Activated CD4-positive, alpha-beta T cell treated with anti-CD3 and anti-CD28 coated beads for 24 hours (primary cell): Measurements from ENCODE around the gene LCMT1.
"Not testable (repeated sequence)": the region's sequence is repeated elsewhere in the genome, so short reads cannot be mapped to it uniquely, and the experiment has no call there.

ENCODE experiments used
- DNase-seq, 2 donors: peaks; one replicate each; pipeline ENCODE4 v3.0.0-alpha.2; 2020; ENCODE audit warnings: low read depth in 2 of 2

LCMT1 gene

DNA sequence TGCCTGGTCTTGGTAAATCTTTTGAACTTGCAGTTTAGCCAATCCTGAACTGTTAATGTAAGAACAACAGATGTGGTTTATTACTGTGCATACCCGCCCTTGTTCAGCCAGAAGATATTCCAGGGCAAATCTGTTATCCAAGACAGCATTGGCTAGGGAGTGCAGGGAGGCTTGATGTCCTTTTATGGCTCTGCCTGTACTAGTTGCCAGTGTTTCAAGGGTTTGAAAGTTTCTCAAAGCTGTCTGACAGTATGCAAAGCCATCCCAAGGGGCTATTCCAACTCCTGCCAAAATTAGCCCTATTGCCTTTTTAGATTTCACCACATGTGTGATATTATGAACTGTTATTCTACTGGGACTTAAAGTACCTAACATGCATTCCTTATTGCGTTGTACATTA, 30.1 kb downstream of the LCMT1 start:
- DNase-seq: no peak

DNA sequence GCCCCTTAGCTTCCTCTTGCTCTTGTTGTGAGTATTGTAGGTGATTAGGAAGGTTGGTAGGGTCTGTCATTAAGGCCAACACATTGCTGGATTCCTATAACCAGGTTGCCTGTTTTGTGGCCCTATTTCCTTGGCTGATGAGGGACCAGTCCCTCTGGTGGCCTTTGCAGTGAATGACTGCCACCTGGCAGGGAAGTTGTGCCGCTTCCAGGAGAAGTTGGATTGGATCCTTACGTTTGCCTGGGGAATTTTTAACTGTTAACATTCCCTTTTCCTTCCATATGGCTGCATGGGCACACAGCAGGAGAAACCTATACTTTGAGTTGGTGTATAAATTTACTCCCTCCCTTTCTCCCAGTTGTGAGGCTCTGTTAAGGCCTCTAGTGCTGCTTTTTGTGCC, 32.4 kb downstream of the LCMT1 start:
- no peak for DNase-seq

DNA sequence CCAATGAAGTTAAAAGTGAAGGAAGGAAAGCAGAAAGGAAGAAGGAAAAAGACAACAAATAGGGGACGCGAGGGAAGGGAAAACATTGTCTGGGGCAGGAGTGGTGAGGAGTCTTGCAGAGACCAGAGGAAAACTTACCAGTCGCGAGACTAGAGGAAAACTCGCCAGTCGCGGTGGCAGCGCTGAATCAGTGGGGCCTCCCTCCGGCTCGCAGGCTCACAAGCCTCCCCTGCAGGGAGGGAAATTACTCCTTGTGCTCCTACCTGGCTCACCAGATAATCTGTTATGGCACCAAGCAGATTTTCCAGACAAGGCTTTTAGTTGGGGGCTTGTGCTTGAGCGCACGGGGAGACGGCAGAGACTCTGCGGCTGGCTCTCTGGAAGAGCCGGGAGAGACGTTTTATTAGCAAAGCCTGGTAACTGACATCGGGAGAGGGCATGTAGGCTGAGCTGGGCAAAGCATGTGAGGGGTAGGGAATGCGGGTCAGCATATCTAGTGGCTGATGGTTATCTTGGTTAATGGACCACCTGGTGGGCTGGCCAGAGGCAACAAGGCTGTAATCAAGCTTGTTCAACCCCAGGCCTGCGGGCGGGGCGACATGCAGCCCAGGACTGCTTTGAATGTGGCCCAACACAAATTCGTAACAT, 37.1 kb downstream of the LCMT1 start:
- DNase-seq: no peak

DNA sequence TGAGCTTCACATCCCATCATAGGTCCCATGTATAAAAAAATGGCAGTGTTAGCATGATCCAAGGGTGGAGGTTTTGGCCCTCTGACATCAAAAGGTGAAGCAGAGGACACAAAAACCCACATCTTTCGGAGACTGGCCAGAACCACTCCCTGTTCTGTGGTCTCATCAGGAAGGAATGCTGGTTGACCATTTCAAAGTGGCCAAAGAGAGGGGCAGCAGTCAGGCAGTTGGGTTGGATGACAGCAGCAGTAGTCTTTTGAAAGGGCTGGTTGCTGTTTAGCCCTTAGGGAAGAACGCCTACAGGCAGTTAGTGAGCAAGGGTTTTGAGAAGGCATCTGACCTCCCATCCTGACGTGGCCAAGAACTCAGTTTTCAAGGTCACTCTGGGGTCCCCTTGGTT, 40.5 kb downstream of the LCMT1 start:
- no peak for DNase-seq

DNA sequence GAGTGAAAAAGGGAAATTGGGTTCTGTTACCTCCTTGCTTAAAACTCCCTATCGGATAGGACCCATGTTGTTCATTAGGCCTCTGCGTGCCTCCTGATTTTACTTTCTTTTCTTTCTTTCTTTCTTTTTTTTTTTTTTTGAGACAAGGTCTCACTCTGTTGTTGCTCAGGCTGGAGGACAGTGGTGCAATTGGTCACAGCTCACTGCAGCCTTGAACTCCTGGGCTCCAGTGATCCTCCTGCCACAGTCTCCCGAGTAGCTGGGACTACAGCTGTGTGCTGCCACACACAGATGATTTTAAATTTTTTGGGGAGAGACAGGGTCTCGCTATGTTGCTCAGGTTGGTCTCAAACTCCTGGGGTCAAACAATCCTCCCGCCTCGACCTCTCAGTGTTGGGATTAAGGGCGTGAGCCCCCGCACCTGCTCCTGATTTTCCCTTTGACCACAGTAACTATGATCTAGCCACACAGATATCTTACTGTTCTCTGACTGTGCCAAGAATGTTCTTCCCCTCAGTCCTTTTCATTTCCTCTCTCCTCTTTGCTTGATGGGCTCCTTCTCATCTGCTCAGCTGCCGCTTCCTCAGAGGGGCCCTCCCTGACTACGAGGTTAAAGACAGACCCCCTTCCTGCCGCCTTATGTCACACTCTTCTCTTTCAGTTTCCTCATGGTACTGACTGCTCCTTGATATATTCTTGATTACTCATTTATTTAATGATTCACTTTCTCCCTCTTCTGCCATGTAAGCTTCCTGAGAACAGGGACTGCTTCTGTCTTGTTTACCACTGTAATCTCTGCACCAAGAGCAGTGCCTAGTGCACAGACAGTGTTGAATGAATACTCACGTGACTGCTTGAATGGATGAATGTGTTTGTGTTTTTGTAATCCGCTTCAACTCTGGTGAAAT, 44.3 kb downstream of the LCMT1 start:
- DNase-seq: peak; percentile 10 to 13

DNA sequence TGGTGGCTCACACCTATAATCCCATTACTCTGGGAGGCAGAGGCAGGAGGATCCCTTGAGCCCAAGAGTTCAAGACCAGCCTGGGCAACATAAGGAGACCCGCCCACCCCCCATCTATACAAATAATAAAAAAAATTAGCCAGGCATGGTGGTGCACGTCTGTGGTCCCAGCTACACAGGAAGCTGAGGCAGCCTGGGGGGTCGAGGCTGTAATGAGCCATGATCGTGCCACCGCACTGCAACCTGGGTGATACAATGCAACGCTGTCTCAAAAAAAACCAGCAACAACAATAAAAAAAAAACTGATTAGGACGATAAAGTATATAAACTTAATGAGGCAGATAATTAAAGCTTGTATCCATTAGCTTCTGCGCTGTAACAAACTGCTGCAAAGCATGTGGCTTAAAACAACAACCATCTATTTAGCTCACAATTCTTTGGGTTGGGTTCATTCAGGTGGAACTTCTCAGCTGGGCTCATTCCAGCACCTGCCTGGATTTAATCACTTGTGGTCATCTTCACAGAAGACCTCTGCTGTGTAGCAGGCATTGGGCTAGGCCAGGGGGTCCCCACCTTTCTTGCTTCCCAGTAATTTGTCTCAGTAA, 45.8 kb downstream of the LCMT1 start:
- no peak for DNase-seq

DNA sequence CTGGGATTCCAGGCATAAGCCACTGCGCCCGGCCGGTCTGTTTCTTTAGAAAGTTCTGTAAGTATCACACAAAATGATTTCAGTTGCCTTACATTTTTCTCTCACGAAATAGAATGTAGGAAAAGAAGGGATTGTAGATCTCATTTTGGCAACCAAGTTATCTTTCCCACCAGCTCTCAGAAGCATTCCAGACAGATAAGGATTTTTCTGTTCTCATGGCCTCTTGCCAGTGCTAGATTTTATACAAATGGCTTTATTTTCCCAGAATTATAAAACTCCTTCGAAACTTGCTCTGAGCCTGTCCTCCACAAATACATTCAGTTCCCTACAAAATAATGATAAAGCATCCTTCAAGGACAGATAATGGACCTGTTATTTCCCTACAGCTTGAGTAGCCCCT, 46.9 kb downstream of the LCMT1 start:
- DNase-seq: no peak

DNA sequence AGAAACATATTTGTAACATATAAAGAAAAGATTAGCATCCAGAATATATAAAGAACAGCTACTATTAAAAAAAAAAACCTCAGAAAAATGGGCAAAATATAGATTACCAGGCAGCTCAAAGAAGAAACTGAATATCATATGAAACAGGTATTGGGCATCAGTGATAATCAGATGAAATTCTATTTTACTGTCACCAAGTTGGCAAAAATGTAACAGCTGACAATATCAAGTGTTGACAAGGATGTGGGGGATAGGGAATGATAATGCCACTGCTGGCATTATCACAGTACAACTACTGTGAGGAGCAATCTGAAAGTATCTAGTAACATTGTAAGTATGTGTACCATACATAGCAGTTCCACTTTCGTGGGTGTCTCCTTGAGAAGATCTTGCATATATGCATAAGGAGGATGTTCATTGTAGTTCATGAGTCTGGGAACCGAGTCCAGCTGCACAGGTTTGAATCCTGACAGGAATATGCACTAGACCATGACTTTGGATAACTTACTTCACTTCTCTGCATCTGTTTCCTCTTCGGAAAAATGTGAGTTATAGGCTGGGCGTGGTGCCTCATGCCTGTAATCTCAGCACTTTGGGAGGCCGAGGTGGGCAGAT, 50.3 kb downstream of the LCMT1 start:
- DNase-seq: no peak

DNA sequence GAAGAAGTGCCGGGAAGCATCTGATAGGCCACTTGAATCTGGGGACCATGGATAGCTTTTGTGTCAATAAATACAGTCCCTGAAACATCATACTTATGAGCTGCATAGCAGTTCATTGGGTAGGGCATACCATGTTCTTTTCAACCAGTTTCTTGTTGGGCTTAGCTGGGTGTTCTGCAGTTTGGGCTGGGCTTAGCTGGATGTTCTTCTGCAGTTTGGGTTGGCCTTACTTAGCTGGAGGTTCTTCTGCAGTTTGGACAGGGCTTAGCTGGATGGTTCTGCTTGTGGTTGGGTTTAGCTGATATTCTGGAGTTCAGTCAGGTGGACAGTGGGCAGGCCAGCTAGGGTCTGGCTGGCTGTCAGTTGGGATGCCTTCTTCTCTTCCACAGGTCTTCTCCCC, 52.1 kb downstream of the LCMT1 start:
- DNase-seq: no peak

DNA sequence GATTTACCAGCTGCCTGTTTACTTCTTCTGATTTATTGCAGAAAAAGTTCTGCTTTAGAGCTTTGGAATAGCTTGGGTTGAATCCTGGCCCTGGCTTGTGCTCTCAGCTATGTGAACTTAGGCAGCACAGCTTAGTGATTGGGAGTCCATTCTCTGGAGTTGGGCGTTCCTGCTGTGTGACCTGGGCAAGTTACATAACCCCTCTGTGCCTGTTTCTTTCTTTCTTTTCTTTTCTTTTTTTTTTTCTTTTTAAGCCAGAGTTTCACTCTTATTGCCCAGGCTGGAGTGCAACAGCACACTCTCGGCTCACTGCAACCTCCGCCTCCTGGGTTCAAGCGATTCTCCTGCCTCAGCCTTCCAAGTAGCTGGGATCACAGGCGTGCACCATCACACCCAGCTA, 53.7 kb downstream of the LCMT1 start:
- DNase-seq: no peak

DNA sequence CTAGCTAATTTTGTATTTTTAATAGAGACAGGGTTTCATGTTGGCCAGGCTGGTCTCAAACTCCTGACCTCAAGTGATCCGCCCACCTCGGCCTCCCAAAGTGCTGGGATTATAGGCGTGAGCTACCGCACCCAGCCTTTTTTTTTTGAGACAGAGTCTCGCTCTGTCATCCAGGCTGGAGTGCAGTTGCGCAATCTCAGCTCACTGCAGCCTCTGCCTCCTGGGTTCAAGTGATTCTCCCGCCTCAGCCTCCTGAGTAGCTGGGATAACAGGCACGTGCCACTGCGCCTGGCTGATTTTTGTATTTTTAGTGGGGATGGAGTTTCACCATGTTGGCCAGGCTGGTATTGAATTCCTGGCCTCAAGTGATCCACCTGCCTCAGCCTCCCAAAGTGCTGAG, 56.4 kb downstream of the LCMT1 start:
- not testable (repeated sequence) for DNase-seq

DNA sequence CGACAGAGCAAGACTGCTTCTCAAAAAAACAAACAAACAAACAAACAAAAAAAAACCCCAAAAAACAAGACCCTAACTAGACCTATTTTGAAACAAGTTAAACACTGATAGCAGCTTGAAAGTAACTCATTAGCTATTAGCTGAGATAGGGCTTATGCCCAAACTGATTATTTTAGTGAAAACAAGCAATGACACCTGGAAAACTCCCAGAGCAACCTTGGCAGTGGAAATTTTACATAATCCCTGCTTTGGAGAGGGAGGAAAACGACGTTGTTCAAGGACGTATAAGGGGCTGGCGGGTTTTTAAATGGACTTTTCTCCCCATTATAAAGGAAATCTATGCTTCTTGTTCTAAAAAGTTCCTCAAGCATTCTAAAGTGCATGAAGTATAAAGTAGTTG, 59.8 kb downstream of the LCMT1 start:
- no peak for DNase-seq

DNA sequence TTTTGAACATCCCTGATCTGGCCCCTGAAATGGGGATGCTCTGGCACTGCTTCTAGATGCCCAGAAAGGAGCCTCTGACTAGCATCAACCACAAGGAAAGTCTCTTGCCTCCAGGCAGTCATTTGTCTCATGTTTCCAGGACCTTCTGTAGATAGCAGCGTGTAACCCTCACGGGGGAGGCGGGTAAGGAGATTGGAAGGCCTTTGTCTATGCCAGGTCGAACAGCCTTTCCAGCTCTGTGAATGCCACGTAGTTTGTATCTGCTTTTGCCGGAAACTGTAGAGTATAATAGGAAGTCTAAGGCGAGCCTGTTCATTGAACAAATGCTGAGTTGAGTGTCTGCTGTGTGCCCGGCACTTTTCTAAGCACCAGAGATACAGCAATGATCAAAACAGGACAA, 61.3 kb downstream of the LCMT1 start:
- DNase-seq: no peak

DNA sequence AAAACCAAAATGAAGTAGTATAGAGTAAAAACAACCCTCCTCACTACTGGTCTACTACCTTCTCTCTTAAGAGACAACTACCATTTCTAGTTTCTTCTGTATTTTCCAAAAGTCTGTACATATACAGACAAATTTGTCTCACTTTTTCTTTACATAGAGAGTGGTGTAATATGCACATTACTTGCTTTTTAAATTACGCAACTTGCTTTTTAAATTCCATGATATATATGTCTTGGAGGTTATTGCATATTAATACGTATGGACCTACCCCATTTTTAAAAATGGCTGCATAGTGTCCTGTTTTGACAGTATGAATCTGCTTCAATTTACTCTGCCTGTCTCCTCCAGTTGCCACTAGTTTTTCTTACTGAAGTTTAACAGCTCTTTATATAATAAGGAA, 62.7 kb downstream of the LCMT1 start:
- no peak for DNase-seq

DNA sequence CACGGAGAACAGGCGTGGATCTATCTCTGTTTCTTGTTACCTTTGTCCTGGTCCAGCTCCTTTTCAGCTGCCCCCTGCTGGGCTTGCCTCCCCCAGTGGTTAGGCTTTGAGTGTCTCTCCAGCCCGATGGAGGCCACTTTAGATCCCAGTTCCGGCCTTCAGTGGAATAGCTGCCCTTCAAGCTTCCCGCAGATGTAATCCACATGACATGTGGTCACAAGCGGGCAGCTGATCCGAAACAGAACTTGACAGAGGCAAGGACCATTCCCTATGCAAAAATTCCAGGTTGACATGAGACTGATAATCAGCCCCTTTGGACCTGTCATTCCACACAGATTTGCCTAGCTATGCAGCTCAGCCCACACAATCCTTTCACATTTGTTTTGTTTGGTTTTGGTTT, 64.6 kb downstream of the LCMT1 start:
- no peak for DNase-seq

DNA sequence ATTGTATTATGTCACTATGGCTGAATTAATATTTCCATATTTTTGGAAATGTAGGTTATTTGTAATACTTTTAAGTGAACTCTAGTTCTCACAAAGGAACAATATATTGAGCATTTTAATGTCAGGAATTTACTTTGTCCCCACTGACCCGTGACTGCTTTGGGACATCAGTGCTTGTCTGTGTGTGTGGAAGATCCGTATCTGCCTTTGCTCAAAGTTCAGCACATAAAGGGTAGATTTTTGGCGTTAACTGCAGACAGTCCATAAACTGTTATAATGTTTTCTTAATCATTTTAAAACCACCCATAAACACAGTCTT, 65.9 kb downstream of the LCMT1 start:
- DNase-seq: no peak

DNA sequence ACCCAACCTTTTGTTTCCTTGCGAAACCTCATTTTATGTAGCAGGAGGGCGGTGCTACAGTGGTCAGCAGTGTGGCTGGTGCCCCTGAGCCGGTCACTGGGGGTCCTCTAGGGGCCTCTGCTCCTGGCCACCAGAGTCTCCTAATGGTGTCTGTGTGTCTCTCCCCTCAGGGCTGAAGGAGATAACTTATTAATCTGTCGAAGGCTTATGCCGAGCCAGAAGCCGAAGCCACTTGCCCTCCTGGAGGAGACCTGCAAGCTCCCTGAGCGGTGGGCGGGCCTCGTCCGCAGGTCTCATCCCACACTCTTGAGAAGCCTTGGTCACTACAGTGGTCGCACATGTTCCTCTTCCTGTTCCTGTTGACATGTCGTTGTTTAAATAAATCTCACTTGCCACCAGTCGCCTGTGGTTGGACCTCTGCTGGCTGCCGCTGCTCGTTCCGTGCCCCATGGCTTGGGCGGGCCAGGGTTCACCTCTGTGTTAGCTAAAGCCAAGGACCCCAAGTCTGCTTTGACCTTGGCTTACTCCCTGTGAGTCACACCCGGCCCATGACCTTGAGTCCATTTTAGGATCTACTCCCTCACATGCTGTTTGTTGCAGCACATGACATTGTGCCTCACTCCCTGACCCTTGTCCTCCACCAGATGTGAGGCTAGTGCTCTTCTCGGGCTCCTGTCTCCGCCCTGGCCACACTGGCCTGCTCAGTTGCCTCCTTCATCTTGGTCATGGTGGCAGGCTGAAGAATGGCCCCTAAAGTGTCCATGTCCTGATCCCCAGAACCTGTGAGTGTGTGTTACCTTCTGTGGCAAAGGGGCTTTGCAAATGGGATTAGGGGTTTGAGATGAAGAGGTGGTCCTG, 66.5 kb downstream of the LCMT1 start:
- no peak for DNase-seq

DNA sequence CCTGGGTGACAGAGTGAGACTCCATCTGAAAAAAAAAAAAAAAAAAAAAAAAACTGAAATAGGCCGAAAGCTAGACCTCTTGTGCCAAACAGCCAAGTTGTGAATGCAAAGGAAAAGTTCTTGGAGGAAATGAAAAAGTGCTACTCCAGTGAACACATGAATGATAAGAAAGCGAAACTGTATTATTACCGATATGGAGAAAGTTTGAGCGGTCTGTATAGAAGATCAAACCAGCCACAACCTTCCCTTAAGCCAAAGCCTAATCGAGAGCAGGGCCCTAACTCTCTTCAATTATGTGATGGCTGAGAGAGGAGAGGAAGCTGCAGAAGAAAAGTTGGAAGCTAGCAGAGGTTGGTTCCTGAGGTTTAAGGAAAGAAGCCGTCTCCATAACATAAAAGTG, 69.7 kb downstream of the LCMT1 start:
- not testable (repeated sequence) for DNase-seq

DNA sequence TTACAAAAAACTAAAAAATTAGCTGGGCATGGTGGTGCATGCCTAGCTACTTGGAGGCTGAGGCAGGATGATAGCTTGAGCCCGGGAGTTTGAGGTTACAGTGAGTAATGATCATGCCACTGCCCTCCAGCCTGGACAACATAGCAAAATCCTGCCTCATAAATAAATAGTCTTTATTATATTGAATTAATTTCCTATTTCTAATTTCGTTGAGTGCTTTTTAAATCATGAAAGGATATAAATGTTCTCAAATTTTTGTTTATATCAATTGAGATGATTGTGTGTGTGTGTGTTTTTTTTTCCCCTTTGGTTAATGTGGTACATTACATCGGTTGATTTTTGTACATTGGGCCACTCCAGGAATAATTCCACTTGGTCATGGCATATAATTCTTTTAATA, 73.2 kb downstream of the LCMT1 start:
- no peak for DNase-seq

DNA sequence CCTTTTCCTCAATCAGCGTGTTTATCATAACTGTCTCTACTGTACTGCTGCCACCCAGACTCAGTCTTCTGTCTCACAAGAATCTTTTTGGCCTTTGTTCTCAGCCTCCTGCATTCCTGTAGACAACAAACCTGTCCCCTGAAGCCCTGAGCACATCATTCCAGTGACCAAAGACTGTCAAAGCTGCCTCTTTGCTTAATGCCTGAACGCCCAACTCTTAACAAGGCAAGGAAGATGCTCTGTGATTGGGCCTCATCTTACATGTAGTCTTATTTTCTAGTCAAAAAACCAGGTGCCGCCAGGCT, 75.9 kb downstream of the LCMT1 start:
- no peak for DNase-seq

DNA sequence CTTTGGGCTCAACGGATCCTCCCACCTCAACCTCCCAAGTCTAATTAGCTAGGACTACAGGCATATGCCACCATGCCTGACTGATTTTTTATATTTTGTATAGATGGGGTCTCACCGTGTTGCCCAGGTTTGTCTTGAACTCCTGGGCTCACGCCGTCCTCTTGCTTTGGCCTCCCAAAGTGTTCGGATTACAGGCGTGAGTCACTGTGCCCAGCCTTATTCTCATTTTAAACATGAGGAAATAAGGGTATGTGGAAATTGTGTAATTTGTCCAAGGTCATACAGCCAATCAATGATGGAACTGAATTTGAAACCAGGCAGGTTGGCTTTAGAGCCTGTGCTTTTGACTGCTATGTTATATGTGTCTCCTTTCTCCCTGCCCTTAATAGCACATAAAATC, 77.8 kb downstream of the LCMT1 start:
- DNase-seq: no peak

DNA sequence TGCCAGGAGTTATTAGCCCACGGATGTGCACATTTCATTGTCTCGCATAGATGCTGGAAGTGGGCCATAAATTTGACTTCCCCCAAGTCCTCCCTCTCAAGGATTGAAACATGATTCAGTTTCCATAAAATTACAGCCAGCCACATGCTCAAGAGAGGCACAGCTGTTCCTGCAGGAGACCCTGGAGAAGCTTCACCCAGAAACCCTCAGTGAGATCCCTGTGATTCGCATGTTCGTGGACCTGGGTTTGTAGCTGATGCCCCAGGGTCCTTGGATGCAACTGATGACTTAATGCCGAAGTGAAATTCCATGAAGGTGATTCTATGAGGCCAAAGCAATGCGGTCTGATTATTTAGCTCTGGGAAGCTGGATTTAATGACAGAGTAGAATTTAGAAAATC, 80.6 kb downstream of the LCMT1 start:
- DNase-seq: no peak
